Liver (tissue), 9 donors: Measurements from ENCODE around the gene NEK11. TPM values are rescaled to one million over a fixed set of nuclear protein-coding genes. Genes with fewer than 3 reads are reported as not detected.

Experiments
- DNase-seq: peaks from one replicate; pipeline ENCODE4 v3.0.0-alpha.2; 2017; ENCODE audit warnings: low spot score
- H3K27ac ChIP-seq, 2 donors: one replicate each; pipeline ENCODE4 v1.7.0; 2013; ENCODE audit warnings: inconsistent platforms in 2 of 2, low read length in 2 of 2, control low read depth in 1 of 2, low read depth in 1 of 2, mild to moderate bottlenecking in 1 of 2
- H3K27me3 ChIP-seq, 4 donors: one replicate each; pipeline versions ENCODE4 v1.6.1 to v1.7.0; 2013; ENCODE audit warnings: low read length in 3 of 4, inconsistent platforms in 1 of 4, mild to moderate bottlenecking in 1 of 4, moderate library complexity in 1 of 4; ENCODE audit not compliant: control insufficient read depth in 4 of 4, insufficient read depth in 4 of 4
- H3K36me3 ChIP-seq, 4 donors: one replicate each; pipeline versions ENCODE4 v1.6.1 to v1.7.0; 2013; ENCODE audit warnings: low read length in 3 of 4, mild to moderate bottlenecking in 3 of 4, low read depth in 1 of 4, moderate library complexity in 1 of 4; ENCODE audit not compliant: control insufficient read depth in 4 of 4, insufficient read depth in 3 of 4
- H3K4me1 ChIP-seq, 4 donors: one replicate each; pipeline versions ENCODE4 v1.6.1 to v1.7.0; 2013; ENCODE audit warnings: low read length in 3 of 4, mild to moderate bottlenecking in 3 of 4, moderate library complexity in 1 of 4; ENCODE audit not compliant: control insufficient read depth in 4 of 4, insufficient read depth in 4 of 4
- H3K4me3 ChIP-seq, 3 donors: one replicate each; pipeline versions ENCODE4 v1.6.1 to v1.7.0; 2013; ENCODE audit warnings: low read length in 3 of 3, control low read depth in 1 of 3, low read depth in 1 of 3, mild to moderate bottlenecking in 1 of 3
- H3K9ac ChIP-seq, 2 donors: one replicate each; pipeline ENCODE4 v1.7.0; 2013; ENCODE audit warnings: low read length in 2 of 2, mild to moderate bottlenecking in 2 of 2, moderate library complexity in 2 of 2, control low read depth in 1 of 2, low read depth in 1 of 2
- H3K9me3 ChIP-seq, 4 donors: one replicate each; pipeline versions ENCODE4 v1.6.1 to v1.7.0; 2013; ENCODE audit warnings: low read length in 3 of 4; ENCODE audit not compliant: control insufficient read depth in 4 of 4
- EGR1 ChIP-seq, 2 donors: IDR thresholded peaks; 2 replicates each; pipeline ENCODE4 v1.6.1; 2016 to 2018; ENCODE audit warnings: antibody characterized with exemption in 2 of 2, low read depth in 2 of 2
- FOXA1 ChIP-seq: IDR thresholded peaks from 2 replicates; pipeline ENCODE4 v1.6.1; 2016; ENCODE audit warnings: antibody characterized with exemption
- FOXA2 ChIP-seq: IDR thresholded peaks from 2 replicates; pipeline ENCODE4 v1.6.1; 2016; ENCODE audit warnings: antibody characterized with exemption
- GABPA ChIP-seq, 2 donors: IDR thresholded peaks in 1 of 2; conservative IDR thresholded peaks in 1 of 2; 2 replicates each; pipeline ENCODE4 v1.6.1; 2016; ENCODE audit warnings: antibody characterized with exemption in 2 of 2, mild to moderate bottlenecking in 1 of 2, moderate library complexity in 1 of 2
- HNF4A ChIP-seq, 2 donors: conservative IDR thresholded peaks; 2 replicates each; pipeline ENCODE4 v1.6.1; 2016; ENCODE audit warnings: antibody characterized with exemption in 2 of 2, mild to moderate bottlenecking in 2 of 2
- HNF4G ChIP-seq: IDR thresholded peaks from 2 replicates; pipeline ENCODE4 v1.6.1; 2016; ENCODE audit warnings: antibody characterized with exemption
- JUND ChIP-seq, 2 donors: IDR thresholded peaks; 2 replicates each; pipeline ENCODE4 v1.6.1; 2016; ENCODE audit warnings: antibody characterized with exemption in 2 of 2
- MAX ChIP-seq: IDR thresholded peaks from 2 replicates; pipeline ENCODE4 v1.6.1; 2016; ENCODE audit warnings: antibody characterized with exemption
- NR2F2 ChIP-seq: IDR thresholded peaks from 2 replicates; pipeline ENCODE4 v1.6.1; 2016; ENCODE audit warnings: antibody characterized with exemption
- RAD21 ChIP-seq, 2 donors: IDR thresholded peaks; 2 replicates each; pipeline ENCODE4 v1.6.1; 2016; ENCODE audit warnings: antibody characterized with exemption in 2 of 2, mild to moderate bottlenecking in 2 of 2
- RXRA ChIP-seq, 2 donors: IDR thresholded peaks; 2 replicates each; pipeline ENCODE4 v1.6.1; 2017 to 2018; ENCODE audit warnings: antibody characterized with exemption in 2 of 2, mild to moderate bottlenecking in 1 of 2
- SP1 ChIP-seq: IDR thresholded peaks from 2 replicates; pipeline ENCODE4 v1.6.1; 2018; ENCODE audit warnings: antibody characterized with exemption, mild to moderate bottlenecking
- TAF1 ChIP-seq: conservative IDR thresholded peaks from 2 replicates; pipeline ENCODE4 v1.6.1; 2016; ENCODE audit warnings: antibody characterized with exemption, mild to moderate bottlenecking
- YY1 ChIP-seq: IDR thresholded peaks from 2 replicates; pipeline ENCODE4 v1.6.1; 2016; ENCODE audit warnings: antibody characterized with exemption, mild to moderate bottlenecking
- WGBS: extraction: QIAGEN DNeasy Blood & Tissue Kit; methylation state at CpG from one replicate; pipeline ENCODE4 v1.1.7; 2013; 5-methylcytosine and 5-hydroxymethylcytosine counted together
- polyA plus RNA-seq, 2 donors: library from polyadenylated mRNA; stranded (reverse) in 1 of 2; unstranded in 1 of 2; fragments of 200-250 nt in 1 of 2; fragments of >200 nt in 1 of 2; fragmentation: Nextera tagmentation in 1 of 2; extraction: Ambion mirVana in 1 of 2; gene quantifications; one replicate each; pipeline versions ENCODE4 v1.2.1 to v1.2.3, GENCODE V29; 2013 to 2015
- total RNA-seq, 2 donors: library from RNA; depleted of rRNA; stranded (reverse); fragments of >200 nt; gene quantifications; one replicate each; pipeline ENCODE4 v1.2.3, GENCODE V29; 2014
- TF ChIP-seq, protein P1 (sequence below): IDR thresholded peaks from 2 replicates; pipeline ENCODE4 v1.6.1; 2016; ENCODE audit warnings: antibody characterized with exemption, mild to moderate bottlenecking
- TF ChIP-seq, protein P2 (sequence below): IDR thresholded peaks from 2 replicates; pipeline ENCODE4 v1.6.1; 2016; ENCODE audit warnings: antibody characterized with exemption
- TF ChIP-seq, protein P3 (sequence below): fragments of 150-350 bp; IDR thresholded peaks from 2 replicates; pipeline ENCODE4 v1.5.1; 2017; ENCODE audit warnings: improper control_type of control experiment, low read depth, low read length; ENCODE audit not compliant: missing input control
- TF ChIP-seq, protein P4 (sequence below): IDR thresholded peaks from 2 replicates; pipeline ENCODE4 v1.6.1; 2016; ENCODE audit warnings: antibody characterized with exemption
- donor health status: healthy.
- donor health status: healthy.
- donor health status: healthy.
- donor health status: healthy.
- donor health status: healthy.

NEK11 gene
- total and polyA plus RNA-seq, 4 donors, result 0.35 to 0.92 (median 0.69) TPM

DNA sequence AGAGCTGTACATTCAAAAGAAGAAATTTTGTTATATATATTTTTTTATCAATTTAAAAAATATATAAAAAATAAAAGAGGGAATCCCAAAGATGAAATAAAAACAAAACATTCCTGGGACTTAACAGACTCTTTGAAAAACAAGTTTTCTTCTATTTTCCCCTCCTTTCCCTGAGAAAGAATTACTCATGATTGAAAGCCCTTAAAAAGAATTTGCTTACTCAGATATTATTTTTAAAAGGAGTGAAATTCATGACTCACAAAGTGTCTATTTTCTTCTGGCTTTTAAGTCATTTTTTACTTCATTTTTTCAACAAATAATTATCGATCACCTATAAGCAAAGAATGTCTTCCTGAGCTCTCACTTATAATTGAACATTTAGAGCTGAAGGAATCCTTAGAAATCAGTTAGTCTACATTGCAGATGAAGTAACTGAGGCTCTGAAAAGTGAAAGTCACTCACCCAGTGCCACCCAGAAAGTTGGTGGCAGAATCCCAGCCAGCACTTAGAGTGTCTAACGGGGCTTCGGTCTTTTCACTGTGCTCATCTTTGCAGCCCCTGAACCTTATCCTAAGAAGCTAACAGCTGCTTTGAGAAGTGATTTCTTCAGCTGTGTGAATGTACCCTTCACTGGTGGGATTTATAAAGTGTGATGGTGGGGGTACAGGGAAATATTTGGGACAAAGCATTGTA is 312.4 kb downstream of the NEK11 start:
- Histone ChIP-seq H3K9me3 (no peaks in the 10 kb centered on the region), H3K27me3 (no peaks in the 10 kb centered on the region), H3K4me1 (no peaks in the 10 kb centered on the region), H3K36me3 (no peaks in the 10 kb centered on the region), H3K9ac (no peak overlapping the region), H3K27ac (no peak overlapping the region), H3K4me3 (no peak overlapping the region)
- TF ChIP-seq, protein P1, sequence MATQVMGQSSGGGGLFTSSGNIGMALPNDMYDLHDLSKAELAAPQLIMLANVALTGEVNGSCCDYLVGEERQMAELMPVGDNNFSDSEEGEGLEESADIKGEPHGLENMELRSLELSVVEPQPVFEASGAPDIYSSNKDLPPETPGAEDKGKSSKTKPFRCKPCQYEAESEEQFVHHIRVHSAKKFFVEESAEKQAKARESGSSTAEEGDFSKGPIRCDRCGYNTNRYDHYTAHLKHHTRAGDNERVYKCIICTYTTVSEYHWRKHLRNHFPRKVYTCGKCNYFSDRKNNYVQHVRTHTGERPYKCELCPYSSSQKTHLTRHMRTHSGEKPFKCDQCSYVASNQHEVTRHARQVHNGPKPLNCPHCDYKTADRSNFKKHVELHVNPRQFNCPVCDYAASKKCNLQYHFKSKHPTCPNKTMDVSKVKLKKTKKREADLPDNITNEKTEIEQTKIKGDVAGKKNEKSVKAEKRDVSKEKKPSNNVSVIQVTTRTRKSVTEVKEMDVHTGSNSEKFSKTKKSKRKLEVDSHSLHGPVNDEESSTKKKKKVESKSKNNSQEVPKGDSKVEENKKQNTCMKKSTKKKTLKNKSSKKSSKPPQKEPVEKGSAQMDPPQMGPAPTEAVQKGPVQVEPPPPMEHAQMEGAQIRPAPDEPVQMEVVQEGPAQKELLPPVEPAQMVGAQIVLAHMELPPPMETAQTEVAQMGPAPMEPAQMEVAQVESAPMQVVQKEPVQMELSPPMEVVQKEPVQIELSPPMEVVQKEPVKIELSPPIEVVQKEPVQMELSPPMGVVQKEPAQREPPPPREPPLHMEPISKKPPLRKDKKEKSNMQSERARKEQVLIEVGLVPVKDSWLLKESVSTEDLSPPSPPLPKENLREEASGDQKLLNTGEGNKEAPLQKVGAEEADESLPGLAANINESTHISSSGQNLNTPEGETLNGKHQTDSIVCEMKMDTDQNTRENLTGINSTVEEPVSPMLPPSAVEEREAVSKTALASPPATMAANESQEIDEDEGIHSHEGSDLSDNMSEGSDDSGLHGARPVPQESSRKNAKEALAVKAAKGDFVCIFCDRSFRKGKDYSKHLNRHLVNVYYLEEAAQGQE, result no peak
- TF ChIP-seq NR2F2, result no peak
- TF ChIP-seq, protein P2, sequence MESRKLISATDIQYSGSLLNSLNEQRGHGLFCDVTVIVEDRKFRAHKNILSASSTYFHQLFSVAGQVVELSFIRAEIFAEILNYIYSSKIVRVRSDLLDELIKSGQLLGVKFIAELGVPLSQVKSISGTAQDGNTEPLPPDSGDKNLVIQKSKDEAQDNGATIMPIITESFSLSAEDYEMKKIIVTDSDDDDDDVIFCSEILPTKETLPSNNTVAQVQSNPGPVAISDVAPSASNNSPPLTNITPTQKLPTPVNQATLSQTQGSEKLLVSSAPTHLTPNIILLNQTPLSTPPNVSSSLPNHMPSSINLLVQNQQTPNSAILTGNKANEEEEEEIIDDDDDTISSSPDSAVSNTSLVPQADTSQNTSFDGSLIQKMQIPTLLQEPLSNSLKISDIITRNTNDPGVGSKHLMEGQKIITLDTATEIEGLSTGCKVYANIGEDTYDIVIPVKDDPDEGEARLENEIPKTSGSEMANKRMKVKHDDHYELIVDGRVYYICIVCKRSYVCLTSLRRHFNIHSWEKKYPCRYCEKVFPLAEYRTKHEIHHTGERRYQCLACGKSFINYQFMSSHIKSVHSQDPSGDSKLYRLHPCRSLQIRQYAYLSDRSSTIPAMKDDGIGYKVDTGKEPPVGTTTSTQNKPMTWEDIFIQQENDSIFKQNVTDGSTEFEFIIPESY, result no peak
- TF ChIP-seq FOXA2, result no peak
- TF ChIP-seq JUND (IDR thresholded peaks at IDR 0.05), result no peak
- no peak for TF ChIP-seq TAF1
- TF ChIP-seq YY1, result no peak
- TF ChIP-seq EGR1 (IDR thresholded peaks at IDR 0.05; ENCODE audit: low read depth in 2 of 2), result no peak
- TF ChIP-seq RXRA (IDR thresholded peaks at IDR 0.05), result no peak
- TF ChIP-seq HNF4A (conservative IDR thresholded peaks at IDR 0.05), result no peak
- TF ChIP-seq FOXA1, result no peak
- TF ChIP-seq, protein P3, sequence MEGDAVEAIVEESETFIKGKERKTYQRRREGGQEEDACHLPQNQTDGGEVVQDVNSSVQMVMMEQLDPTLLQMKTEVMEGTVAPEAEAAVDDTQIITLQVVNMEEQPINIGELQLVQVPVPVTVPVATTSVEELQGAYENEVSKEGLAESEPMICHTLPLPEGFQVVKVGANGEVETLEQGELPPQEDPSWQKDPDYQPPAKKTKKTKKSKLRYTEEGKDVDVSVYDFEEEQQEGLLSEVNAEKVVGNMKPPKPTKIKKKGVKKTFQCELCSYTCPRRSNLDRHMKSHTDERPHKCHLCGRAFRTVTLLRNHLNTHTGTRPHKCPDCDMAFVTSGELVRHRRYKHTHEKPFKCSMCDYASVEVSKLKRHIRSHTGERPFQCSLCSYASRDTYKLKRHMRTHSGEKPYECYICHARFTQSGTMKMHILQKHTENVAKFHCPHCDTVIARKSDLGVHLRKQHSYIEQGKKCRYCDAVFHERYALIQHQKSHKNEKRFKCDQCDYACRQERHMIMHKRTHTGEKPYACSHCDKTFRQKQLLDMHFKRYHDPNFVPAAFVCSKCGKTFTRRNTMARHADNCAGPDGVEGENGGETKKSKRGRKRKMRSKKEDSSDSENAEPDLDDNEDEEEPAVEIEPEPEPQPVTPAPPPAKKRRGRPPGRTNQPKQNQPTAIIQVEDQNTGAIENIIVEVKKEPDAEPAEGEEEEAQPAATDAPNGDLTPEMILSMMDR, result no peak
- TF ChIP-seq, protein P4, sequence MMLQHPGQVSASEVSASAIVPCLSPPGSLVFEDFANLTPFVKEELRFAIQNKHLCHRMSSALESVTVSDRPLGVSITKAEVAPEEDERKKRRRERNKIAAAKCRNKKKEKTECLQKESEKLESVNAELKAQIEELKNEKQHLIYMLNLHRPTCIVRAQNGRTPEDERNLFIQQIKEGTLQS, result no peak
- no peak for TF ChIP-seq HNF4G
- no peak for TF ChIP-seq SP1
- no peak for TF ChIP-seq RAD21 (IDR thresholded peaks at IDR 0.05)
- no peak for TF ChIP-seq MAX
- no peak for TF ChIP-seq GABPA (IDR thresholded peaks at IDR 0.05 in 1 of 2, conservative IDR thresholded peaks at IDR 0.05 in 1 of 2)
- 94% methylated on average over 3 of the region's 3 CpGs for WGBS
- no peak for DNase-seq
